ENCODE measurements around the gene ZBTB21. TPM values are rescaled to one million over a fixed set of nuclear protein-coding genes. Genes with fewer than 3 reads are reported as not detected.
A peak's percentile ranks its signal among the peaks of the same experiment; 100 is the strongest.

Gene ZBTB21
- total RNA-seq, 3 donors from 2014 or later, result 15.2 to 18.1 (median 16.1) TPM

DNA sequence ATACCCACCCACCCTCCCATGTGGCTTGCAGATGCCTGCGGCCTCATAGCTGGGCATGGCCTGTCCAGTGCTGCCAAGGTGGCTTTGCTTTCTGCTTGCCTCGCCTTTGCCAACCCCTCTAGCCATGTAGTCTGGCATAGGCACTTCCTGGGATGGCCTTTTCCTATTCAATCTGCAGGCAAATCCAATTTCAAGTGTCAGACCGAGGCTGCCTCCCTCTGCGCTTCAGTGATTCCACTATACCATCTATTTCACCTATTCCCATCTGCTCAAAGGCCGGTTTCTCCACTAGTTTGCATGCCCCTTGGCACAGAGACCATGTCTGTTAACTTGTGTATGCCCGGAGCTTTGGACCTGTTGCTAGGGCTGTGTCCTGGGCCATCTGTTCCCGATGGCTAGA, 3.8 kb upstream of the ZBTB21 start:
- intact Hi-C loops (cut with DNase I; ENCODE audit: low total_unique reads), result loop anchor here (10.0 kb wide), 1 partner anchor 101 kb away; no protein-coding TSS in a partner anchor
- no peak overlapping the region for H3K4me3 ChIP-seq
- H3K27ac ChIP-seq, result no peak overlapping the region
- TF ChIP-seq, protein P1, sequence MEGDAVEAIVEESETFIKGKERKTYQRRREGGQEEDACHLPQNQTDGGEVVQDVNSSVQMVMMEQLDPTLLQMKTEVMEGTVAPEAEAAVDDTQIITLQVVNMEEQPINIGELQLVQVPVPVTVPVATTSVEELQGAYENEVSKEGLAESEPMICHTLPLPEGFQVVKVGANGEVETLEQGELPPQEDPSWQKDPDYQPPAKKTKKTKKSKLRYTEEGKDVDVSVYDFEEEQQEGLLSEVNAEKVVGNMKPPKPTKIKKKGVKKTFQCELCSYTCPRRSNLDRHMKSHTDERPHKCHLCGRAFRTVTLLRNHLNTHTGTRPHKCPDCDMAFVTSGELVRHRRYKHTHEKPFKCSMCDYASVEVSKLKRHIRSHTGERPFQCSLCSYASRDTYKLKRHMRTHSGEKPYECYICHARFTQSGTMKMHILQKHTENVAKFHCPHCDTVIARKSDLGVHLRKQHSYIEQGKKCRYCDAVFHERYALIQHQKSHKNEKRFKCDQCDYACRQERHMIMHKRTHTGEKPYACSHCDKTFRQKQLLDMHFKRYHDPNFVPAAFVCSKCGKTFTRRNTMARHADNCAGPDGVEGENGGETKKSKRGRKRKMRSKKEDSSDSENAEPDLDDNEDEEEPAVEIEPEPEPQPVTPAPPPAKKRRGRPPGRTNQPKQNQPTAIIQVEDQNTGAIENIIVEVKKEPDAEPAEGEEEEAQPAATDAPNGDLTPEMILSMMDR (IDR thresholded peaks at IDR 0.05), result no peak
- TF ChIP-seq POLR2AphosphoS5 (IDR thresholded peaks at IDR 0.05) (no peak), POLR2A (IDR thresholded peaks at IDR 0.05) (no peak)
- no peak for DNase-seq (ENCODE audit: low spot score in 2 of 2)
- H3K9me3 ChIP-seq, result no peaks in the 10 kb centered on the region
- H3K27me3 ChIP-seq, result no peaks in the 10 kb centered on the region
- H3K4me1 ChIP-seq, result no peaks in the 10 kb centered on the region
- no peaks in the 10 kb centered on the region for H3K36me3 ChIP-seq

DNA sequence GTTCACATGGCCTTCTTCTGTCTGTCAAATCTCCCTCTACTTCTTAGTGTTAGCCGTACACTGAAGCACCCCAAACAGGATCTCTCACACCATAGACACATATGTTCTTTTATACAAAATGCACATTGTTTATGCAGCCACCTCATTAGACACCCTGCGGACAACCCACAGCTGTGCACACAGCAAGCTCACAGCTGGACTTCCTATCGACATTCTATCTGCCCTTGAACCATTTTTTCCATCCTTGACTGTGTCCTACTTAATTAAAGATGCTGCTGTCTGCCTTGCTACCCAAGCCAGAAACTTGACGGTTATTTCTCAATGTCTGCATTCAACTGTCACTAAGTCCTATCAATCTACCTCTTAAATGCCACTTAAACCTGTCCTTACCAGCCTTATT, 3.2 kb upstream of the ZBTB21 start:
- TF ChIP-seq, protein P1 (IDR thresholded peaks at IDR 0.05), result no peak
- TF ChIP-seq POLR2A (IDR thresholded peaks at IDR 0.05) (no peak), POLR2AphosphoS5 (IDR thresholded peaks at IDR 0.05) (no peak)
- Histone ChIP-seq H3K27me3 (no peaks in the 10 kb centered on the region), H3K27ac (no peak overlapping the region), H3K4me1 (no peaks in the 10 kb centered on the region), H3K4me3 (no peak overlapping the region), H3K9me3 (no peaks in the 10 kb centered on the region), H3K36me3 (no peaks in the 10 kb centered on the region)
- intact Hi-C loops (cut with DNase I; ENCODE audit: low total_unique reads), result loop anchor here (10.0 kb wide), 1 partner anchor 101 kb away; no protein-coding TSS in a partner anchor
- DNase-seq (ENCODE audit: low spot score in 2 of 2), result no peak

DNA sequence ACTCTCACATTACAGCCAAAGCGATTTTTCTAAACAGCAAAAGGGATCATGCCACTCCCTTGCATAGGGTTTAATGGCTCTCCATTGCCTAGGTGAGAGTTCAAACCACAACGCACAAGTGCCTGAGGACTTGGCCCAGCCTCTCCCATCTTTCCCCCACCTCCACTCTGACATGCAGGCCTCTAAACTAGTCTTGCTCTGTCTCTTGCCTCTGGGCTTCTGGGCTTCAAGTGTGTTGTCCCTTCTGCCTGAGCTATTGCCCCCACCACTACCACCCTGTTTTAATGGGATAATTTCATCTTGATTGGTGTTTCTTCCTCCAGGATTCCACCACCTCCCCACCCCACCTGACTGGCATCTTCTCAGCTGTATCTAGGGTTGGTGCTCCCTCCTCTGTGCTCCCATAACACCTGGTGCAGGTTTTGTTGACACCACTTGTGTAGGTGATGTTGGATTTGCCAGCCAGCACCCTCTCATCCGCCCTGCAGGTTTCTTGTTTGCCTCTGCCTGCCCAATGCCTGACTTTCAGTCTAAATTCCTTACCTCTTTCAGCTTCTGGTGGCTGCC, 2.7 kb upstream of the ZBTB21 start:
- Histone ChIP-seq H3K9me3 (no peaks in the 10 kb centered on the region), H3K27ac (no peak overlapping the region), H3K27me3 (no peaks in the 10 kb centered on the region), H3K4me1 (no peaks in the 10 kb centered on the region), H3K36me3 (no peaks in the 10 kb centered on the region), H3K4me3 (no peak overlapping the region)
- intact Hi-C loops (cut with DNase I; ENCODE audit: low total_unique reads), result loop anchor here (10.0 kb wide), 1 partner anchor 102 kb away; no protein-coding TSS in a partner anchor
- no peak for DNase-seq (ENCODE audit: low spot score in 2 of 2)
- TF ChIP-seq, protein P1 (IDR thresholded peaks at IDR 0.05), result no peak
- no peak for TF ChIP-seq POLR2A (IDR thresholded peaks at IDR 0.05)
- TF ChIP-seq POLR2AphosphoS5 (IDR thresholded peaks at IDR 0.05), result no peak

DNA sequence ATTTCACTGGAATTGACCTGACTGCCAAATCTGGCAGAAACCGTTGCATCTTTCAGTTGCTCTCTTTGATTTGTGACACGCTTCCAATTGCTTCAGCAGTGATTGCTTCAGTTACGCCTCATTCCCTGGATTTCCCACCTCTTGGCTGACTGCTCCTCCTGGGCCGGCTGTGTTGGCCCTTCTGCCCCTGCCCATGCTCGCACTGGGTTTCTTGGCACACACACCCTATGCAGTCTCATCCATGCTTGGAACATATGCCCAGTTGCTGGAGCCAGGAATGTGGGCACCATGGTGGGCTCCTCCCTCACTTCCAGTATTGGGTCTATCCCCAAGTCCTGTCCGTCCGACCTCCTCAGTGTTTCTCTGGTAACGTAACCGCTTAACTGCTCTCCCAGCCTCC, 2.2 kb upstream of the ZBTB21 start:
- no peaks in the 10 kb centered on the region for H3K9me3 ChIP-seq
- peak in 1 of 2 donors; percentile 26 for DNase-seq (ENCODE audit: low spot score in 2 of 2)
- peak overlapping the region in 1 of 2 donors; percentile 10 for H3K27ac ChIP-seq
- intact Hi-C loops (cut with DNase I; ENCODE audit: low total_unique reads), result loop anchor here (10.0 kb wide), 1 partner anchor 102 kb away; no protein-coding TSS in a partner anchor
- no peaks in the 10 kb centered on the region for H3K36me3 ChIP-seq
- H3K4me3 ChIP-seq, result no peak overlapping the region
- TF ChIP-seq POLR2AphosphoS5 (IDR thresholded peaks at IDR 0.05) (no peak), POLR2A (IDR thresholded peaks at IDR 0.05) (no peak)
- TF ChIP-seq, protein P1 (IDR thresholded peaks at IDR 0.05), result no peak
- no peaks in the 10 kb centered on the region for H3K27me3 ChIP-seq
- no peaks in the 10 kb centered on the region for H3K4me1 ChIP-seq
